Kidney epithelial cell (primary cell): ENCODE measurements around the gene RNF10. TPM values are rescaled to one million over a fixed set of nuclear protein-coding genes. Genes with fewer than 3 reads are reported as not detected.

Experiments used
- DNase-seq: peaks from one replicate; pipeline ENCODE4 v3.0.0-alpha.2; 2010; ENCODE audit warnings: low read depth
- H3K27me3 ChIP-seq: 2 replicates; pipeline ENCODE4 v1.6.0; 2011; ENCODE audit warnings: low read length; ENCODE audit not compliant: control insufficient read depth, insufficient read depth
- H3K36me3 ChIP-seq: 2 replicates; pipeline ENCODE4 v1.5.1; 2011; ENCODE audit warnings: low read length; ENCODE audit not compliant: control insufficient read depth, insufficient read depth
- H3K4me3 ChIP-seq: 2 replicates; pipeline ENCODE4 v1.5.1; 2011; ENCODE audit warnings: low read depth, mild to moderate bottlenecking, control low read depth, low read length
- total RNA-seq: library from RNA; depleted of rRNA; stranded (reverse); fragments of >200 nt; gene quantifications from 2 replicates; pipeline ENCODE4 v1.2.3, GENCODE V29; 2015
- TF ChIP-seq, protein P1 (sequence below): IDR thresholded peaks from 2 replicates; pipeline ENCODE4 v1.5.1; 2011; ENCODE audit warnings: mild to moderate bottlenecking, moderate library complexity, low read length, control low read depth, inconsistent platforms; ENCODE audit not compliant: insufficient read depth, poor library complexity, severe bottlenecking

The RNF10 gene
- total RNA-seq, 1 donor from 2014 or later, result 117 TPM

GRCh38 chr12:120490833-120491512 lies 43.2 kb upstream of the RNF10 start:
- TF ChIP-seq, protein P1, sequence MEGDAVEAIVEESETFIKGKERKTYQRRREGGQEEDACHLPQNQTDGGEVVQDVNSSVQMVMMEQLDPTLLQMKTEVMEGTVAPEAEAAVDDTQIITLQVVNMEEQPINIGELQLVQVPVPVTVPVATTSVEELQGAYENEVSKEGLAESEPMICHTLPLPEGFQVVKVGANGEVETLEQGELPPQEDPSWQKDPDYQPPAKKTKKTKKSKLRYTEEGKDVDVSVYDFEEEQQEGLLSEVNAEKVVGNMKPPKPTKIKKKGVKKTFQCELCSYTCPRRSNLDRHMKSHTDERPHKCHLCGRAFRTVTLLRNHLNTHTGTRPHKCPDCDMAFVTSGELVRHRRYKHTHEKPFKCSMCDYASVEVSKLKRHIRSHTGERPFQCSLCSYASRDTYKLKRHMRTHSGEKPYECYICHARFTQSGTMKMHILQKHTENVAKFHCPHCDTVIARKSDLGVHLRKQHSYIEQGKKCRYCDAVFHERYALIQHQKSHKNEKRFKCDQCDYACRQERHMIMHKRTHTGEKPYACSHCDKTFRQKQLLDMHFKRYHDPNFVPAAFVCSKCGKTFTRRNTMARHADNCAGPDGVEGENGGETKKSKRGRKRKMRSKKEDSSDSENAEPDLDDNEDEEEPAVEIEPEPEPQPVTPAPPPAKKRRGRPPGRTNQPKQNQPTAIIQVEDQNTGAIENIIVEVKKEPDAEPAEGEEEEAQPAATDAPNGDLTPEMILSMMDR, result no peak
- H3K36me3 ChIP-seq, result peaks cover 1% of the 10 kb centered on the region
- no peak overlapping the region for H3K4me3 ChIP-seq

DNA sequence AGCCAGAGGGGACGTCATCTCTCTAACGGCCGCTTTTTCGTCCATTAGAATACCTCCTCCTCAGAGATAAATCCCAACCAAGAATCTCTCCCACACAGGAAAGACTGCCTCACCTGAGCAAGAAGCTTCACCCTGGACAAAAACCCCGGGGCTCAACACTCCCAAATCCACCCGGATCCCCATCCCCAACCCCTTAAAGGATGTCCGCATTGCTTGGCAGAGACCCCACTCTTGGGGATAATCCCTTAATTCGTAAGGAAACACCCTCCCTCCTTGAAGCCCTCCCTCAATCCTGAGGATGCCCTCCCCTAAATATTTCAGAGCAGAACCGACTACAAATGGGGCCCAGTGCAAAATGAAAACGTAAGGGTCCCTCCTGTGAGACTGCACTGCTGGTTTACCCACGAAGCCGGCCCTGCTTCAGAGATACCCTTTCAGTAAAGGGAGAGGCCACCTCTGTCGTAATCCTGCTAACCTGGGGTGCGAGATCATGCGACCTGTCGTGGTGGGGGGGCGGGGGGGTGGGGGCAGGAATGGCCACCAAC lies 38.9 kb upstream of the RNF10 start:
- Histone ChIP-seq H3K27me3 (no peaks in the 10 kb centered on the region), H3K4me3 (peak overlapping the region; percentile 81), H3K36me3 (peaks cover 1% of the 10 kb centered on the region)
- DNase-seq, result no peak
- TF ChIP-seq, protein P1, result no peak

More at GRCh38 chr12:120490833-120491512, 43.2 kb upstream of the RNF10 start:
- no peaks in the 10 kb centered on the region for H3K27me3 ChIP-seq
- no peak for DNase-seq

DNA sequence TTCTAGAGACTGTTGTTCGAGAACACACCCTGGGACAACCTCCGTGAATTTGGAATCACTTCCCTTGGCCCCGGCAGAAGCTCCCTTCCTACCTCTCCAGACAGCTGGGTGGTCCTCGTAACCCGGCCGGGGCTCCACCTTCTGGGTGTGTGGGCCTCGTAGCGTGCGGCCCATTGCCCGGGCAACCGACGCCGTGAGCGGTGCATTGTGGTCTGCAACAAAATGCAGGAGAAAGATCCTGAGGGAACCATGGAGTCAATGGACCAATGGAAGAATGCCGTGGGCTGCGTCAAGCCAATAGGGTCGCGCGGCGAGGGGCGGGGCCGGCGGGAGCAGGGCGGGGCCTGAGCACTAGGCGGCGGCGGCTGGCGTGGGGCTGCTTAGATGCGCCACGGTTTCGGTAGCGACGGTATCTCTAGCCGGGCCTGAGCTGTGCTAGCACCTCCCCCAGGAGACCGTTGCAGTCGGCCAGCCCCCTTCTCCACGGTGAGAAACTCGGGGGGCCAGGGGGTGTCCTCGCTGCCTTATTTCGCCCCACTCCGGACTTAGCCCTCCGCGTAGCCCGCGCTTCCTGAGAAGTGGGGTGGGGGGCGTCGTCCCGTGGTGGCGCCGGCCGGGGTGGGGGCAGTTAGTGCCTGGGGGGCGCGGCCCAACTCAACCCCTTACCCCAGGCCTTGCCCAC lies 38.3 kb upstream of the RNF10 start, which contains the start of gene DYNLL1:
DYNLL1 (plus strand) TSS at position 383 of the 682 bp plus-strand sequence. CDS start 309 bp downstream, outside the sequence.
- H3K36me3 ChIP-seq, result peaks cover 1% of the 10 kb centered on the region
- no peaks in the 10 kb centered on the region for H3K27me3 ChIP-seq
- DNase-seq, result peak; percentile 71
- TF ChIP-seq, protein P1, result no peak
- peak within 1 kb of the TSS; percentile 81 for H3K4me3 ChIP-seq

- DNase-seq, result no peak
- Histone ChIP-seq H3K27me3 (no peaks in the 10 kb centered on the region), H3K4me3 (peak overlapping the region; percentile 81), H3K36me3 (no peaks in the 10 kb centered on the region)
- TF ChIP-seq, protein P1, result peak; percentile 13
Measured at GRCh38 chr12:120496413-120497340, 37.5 kb upstream of the RNF10 start.

GRCh38 chr12:120497524-120498150 lies 36.5 kb upstream of the RNF10 start:
- no peak for DNase-seq
- Histone ChIP-seq H3K27me3 (no peaks in the 10 kb centered on the region), H3K4me3 (peak overlapping the region; percentile 81), H3K36me3 (no peaks in the 10 kb centered on the region)
- TF ChIP-seq, protein P1, result no peak
